ENCODE data around the gene ERF.

ERF gene

DNA sequence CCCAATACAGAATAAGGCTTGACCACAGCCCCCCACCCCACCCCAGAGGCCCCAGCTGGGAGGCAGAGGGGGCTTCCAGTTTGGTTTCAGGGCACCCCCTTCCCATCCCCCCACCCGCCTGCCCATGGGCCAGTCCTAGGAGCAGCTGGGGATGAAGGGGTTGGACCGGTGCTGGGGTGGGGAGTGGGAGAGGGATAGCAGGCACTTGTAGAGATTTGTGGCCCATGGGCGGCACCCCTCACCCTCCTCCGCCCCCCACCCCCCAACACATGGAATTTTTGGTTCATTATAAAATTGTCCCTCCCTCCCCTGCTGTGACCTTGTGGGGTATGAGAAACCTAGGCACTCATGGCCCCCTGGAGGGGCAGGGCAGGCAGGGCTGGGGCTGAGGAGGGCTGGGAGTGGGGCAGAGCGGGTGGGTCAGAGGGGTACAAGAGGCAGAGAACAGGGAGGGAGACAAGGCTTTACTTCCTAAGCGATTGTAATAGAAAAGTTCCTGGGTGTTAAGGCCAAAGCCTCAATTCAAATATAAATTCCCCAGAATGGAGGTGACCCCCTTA, 7.2 kb downstream of the ERF start:
- Histone ChIP-seq H4K20me1 (ENCODE audit: control insufficient read depth, insufficient read depth, low read depth, low read length) (no peaks in the 10 kb centered on the region; the same call in 1 of the 2 replicates), H3F3A (ENCODE audit: control insufficient read depth, insufficient read depth) (peaks cover 22% of the 10 kb centered on the region)

DNA sequence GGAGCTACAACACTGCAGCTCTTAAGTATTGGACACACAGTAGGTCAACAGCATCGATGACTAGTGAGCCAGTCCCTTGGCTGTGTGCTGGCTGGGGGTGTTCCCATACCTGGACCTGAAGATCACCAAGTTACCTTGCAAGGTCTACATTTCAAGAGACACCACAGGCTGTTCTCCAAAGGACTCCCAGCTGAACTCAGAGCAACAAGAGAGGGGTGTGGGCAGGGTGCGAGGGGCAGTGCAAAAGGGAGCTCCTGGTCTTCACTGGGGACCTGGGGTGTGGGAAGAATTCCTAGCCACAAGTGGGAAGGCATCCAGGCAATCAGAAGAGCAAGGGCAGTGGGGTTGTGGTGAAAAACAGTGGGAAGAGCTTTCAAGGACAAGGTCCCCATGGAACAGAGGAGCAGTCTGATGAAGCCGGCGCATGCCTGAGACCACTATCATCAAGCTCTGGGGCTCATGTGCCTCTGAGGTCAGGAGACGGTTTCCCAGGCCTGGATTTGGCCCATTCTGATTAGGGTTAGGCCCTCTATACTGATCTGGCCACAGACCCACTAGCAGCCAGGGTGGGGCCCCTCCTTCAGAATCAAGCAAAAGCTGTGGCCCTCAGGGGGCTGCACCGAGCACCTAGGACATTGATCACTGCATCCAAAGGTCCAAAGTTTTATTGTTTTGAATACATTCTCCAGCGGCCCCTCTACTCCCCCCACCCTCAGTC, 7.8 kb downstream of the ERF start:
- no peak overlapping the region; the same call in 1 of the 2 replicates for H3K27ac ChIP-seq (ENCODE audit: low read depth, low read length)

More for the DNA sequence above, 7.2 kb downstream of the ERF start:
- Histone ChIP-seq H3K36me3 (ENCODE audit: control insufficient read depth, low read length) (peaks cover 44% of the 10 kb centered on the region), H3K9me3 (ENCODE audit: control insufficient read depth, insufficient read depth, low read length) (no peaks in the 10 kb centered on the region), H3K4me2 (ENCODE audit: low read length) (no peak overlapping the region), H3K9me2 (replicated peaks; ENCODE audit: control insufficient read depth, low read length) (no peaks in the 10 kb centered on the region), H3K27ac (ENCODE audit: low read depth, low read length) (no peak overlapping the region), H3K4me3 (ENCODE audit: low read length) (no peak overlapping the region), H3K27me3 (ENCODE audit: control insufficient read depth, low read length) (no peaks in the 10 kb centered on the region), H3K79me2 (ENCODE audit: control insufficient read depth, low read length) (peaks cover 44% of the 10 kb centered on the region), H3K4me1 (ENCODE audit: control insufficient read depth, low read length) (peaks cover 27% of the 10 kb centered on the region)
- TF ChIP-seq, protein P1, sequence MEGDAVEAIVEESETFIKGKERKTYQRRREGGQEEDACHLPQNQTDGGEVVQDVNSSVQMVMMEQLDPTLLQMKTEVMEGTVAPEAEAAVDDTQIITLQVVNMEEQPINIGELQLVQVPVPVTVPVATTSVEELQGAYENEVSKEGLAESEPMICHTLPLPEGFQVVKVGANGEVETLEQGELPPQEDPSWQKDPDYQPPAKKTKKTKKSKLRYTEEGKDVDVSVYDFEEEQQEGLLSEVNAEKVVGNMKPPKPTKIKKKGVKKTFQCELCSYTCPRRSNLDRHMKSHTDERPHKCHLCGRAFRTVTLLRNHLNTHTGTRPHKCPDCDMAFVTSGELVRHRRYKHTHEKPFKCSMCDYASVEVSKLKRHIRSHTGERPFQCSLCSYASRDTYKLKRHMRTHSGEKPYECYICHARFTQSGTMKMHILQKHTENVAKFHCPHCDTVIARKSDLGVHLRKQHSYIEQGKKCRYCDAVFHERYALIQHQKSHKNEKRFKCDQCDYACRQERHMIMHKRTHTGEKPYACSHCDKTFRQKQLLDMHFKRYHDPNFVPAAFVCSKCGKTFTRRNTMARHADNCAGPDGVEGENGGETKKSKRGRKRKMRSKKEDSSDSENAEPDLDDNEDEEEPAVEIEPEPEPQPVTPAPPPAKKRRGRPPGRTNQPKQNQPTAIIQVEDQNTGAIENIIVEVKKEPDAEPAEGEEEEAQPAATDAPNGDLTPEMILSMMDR (IDR thresholded peaks at IDR 0.05; ENCODE audit: low read depth, low read length, poor library complexity, severe bottlenecking): no peak
- TF ChIP-seq EZH2phosphoT487 (IDR thresholded peaks at IDR 0.05; ENCODE audit: borderline replicate concordance, low read length): no peak

DNA sequence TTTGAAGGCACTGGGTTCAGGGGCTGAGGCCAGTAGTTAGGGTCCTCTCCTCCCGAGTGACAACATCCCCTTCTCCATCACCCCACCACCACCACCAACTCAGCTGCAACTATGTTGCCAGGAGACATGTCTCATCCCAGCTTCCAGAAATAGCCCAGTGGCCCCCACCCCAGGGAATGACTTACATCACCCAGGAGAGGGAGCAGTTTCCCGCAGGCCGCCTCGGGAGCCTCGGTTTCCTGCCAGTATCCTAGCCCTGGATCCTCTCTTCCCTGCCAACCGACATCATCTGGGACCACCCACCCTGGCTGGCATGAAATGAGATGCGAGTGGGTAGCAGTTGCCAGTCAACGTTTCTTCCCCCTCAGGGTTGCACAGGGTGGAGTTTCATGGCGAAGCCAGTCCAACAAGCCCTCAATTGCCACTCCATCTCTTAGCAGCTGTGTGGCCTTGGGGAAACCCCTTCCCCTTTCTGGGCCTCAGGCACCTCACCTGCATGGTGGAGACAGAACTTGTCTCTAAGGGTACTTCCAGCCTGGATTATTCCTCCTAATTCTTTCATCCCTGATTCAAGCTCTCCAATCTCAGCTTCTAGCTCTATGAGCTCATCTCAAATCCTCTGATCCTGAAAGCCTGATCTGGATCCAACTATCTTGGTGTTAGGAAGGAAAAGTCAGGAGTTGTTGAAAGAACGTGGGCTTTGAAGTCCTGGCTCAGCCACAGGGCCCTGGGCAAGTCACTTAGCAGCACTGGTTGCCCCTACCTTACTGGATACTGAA, 8.6 kb downstream of the ERF start:
- Histone ChIP-seq H3K9me2 (replicated peaks; ENCODE audit: control insufficient read depth, low read length) (no peaks in the 10 kb centered on the region), H4K20me1 (ENCODE audit: control insufficient read depth, insufficient read depth, low read depth, low read length) (no peaks in the 10 kb centered on the region), H3K27ac (ENCODE audit: low read depth, low read length) (no peak overlapping the region; the same call in 1 of the 2 replicates), H3K4me2 (ENCODE audit: low read length) (no peak overlapping the region), H3K4me3 (ENCODE audit: low read length) (no peak overlapping the region), H3K36me3 (ENCODE audit: control insufficient read depth, low read length) (peaks cover 38% of the 10 kb centered on the region), H3K4me1 (ENCODE audit: control insufficient read depth, low read length) (peaks cover 19% of the 10 kb centered on the region), H3K9me3 (ENCODE audit: control insufficient read depth, insufficient read depth, low read length) (no peaks in the 10 kb centered on the region), H3F3A (ENCODE audit: control insufficient read depth, insufficient read depth) (peaks cover 22% of the 10 kb centered on the region), H3K27me3 (ENCODE audit: control insufficient read depth, low read length) (no peaks in the 10 kb centered on the region), H3K79me2 (ENCODE audit: control insufficient read depth, low read length) (peaks cover 38% of the 10 kb centered on the region)
- TF ChIP-seq, protein P1 (IDR thresholded peaks at IDR 0.05; ENCODE audit: low read depth, low read length, poor library complexity, severe bottlenecking): no peak
- TF ChIP-seq EZH2phosphoT487 (IDR thresholded peaks at IDR 0.05; ENCODE audit: borderline replicate concordance, low read length): no peak

More for the DNA sequence above, 7.8 kb downstream of the ERF start:
- H3K36me3 ChIP-seq (ENCODE audit: control insufficient read depth, low read length): peaks cover 42% of the 10 kb centered on the region
- no peak overlapping the region for H3K4me2 ChIP-seq (ENCODE audit: low read length)
- H3K9me3 ChIP-seq (ENCODE audit: control insufficient read depth, insufficient read depth, low read length): no peaks in the 10 kb centered on the region
- H3K4me1 ChIP-seq (ENCODE audit: control insufficient read depth, low read length): peaks cover 22% of the 10 kb centered on the region
- TF ChIP-seq EZH2phosphoT487 (IDR thresholded peaks at IDR 0.05; ENCODE audit: borderline replicate concordance, low read length): no peak
- TF ChIP-seq, protein P1 (IDR thresholded peaks at IDR 0.05; ENCODE audit: low read depth, low read length, poor library complexity, severe bottlenecking): no peak
- H3K4me3 ChIP-seq (ENCODE audit: low read length): no peak overlapping the region
- no peaks in the 10 kb centered on the region; the same call in 1 of the 2 replicates for H4K20me1 ChIP-seq (ENCODE audit: control insufficient read depth, insufficient read depth, low read depth, low read length)
- H3K79me2 ChIP-seq (ENCODE audit: control insufficient read depth, low read length): peaks cover 38% of the 10 kb centered on the region
- H3K9me2 ChIP-seq (replicated peaks; ENCODE audit: control insufficient read depth, low read length): no peaks in the 10 kb centered on the region
- H3K27me3 ChIP-seq (ENCODE audit: control insufficient read depth, low read length): no peaks in the 10 kb centered on the region
- peaks cover 22% of the 10 kb centered on the region for H3F3A ChIP-seq (ENCODE audit: control insufficient read depth, insufficient read depth)

Data from DOHH2 (cell line).